Fibroblast of the conjunctiva (primary cell): ENCODE measurements around the gene NEK8.

ENCODE experiments used
- DNase-seq: peaks from one replicate; pipeline ENCODE4 v3.0.0-alpha.2; 2010; ENCODE audit warnings: low read depth

NEK8 gene

DNA sequence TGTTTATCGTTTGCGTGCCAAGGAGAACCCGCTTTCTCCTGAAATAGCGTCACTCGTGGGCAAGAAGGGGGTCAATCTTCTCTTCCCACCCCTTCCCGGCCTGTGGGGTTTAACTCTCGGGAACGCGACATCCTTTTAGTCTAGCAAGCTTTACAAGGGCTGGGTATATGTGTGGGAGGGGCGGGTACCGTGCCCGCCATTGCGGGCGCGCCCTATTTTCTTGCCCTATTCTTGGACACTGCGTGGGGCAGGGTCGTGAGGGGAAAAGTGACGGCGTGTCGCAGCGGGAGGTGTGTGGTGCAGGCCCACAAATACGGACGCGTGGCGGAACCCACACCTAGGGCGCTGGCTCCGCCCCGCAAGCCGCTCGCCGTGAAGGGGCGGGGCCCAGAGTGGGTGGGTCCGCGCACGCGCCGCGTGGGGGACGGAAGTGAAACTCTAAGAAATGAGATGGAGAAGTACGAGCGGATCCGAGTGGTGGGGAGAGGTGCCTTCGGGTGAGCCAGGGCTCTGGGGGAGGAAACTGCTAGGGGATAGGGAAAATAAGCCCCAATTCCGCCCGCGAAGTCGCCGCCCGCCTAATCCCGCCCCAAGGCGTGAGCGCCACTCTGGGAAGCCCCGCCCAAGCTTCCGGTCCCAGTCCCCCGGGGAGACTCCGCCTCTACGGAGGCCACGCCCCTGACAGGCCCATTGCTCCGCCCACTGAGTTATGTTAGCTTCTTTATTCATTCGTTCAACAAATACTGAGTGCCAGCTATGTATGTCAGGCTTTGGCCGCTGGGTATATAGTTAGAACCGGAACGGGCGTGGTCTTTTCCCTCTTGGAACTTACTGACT lies at the start of gene NEK8:
TSS of gene NEK8 (plus strand) at position 425 of the 837 bp plus-strand sequence. CDS start at position 451, 26 bp downstream.
- peak; percentile 88 for DNase-seq

DNA sequence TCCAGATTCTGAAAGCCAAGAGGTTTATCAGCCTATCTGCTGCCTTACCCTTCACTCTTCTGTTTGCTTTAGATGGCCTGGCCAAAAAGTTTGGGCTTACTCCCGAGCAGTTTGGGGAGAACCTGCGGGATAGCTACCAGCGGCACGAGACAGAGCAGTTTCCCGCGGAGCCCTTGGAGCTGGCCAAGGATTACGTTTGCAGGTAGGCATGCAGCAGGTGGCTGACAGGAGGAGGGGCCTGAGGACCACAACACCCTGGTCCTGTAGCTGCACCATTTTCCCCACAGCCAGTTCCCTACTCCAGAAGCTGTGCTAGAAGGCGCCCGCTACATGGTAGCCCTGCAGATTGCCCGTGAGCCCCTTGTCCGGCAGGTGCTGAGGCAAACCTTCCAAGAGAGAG lies 45.9 kb upstream of the NEK8 start:
- DNase-seq = no peak

DNA sequence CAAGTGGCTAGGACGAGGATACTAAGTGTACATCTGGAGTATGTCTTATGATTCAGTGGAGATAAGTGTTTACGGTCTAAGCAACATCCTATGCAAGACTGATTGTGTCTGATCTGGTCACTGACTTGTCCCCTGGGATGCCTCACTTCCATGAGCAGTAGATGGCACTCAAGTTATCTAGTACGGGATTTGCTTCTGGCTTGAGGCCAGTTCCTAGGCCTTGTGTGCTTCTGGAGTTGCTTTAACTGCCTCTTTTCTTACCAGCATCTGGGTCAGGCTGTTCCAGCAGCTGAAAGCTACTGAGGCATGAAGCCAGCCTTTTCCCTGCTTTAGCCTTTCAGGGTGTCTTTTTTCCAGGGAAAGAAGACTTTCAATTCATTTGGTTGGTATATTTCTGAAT lies 43.6 kb upstream of the NEK8 start:
- peak; percentile 22 for DNase-seq

DNA sequence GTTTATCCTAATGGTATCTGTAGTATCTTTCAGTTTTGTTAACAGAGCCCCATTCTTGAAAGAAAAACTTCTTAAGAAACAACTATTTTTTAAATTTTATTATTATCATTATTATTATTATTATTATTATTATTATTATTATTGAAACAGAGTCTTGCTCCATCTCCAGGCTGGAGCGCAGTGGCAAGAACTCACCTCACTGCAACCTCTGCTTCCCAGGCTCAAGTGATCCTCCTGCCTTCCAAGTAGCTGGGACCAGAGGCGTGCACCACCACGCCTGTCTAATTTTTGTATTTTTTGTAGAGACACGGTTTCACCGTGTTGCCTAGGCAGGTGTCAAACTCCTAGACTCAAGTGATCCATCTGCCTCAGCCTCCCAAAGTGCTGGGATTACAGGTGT lies 43.2 kb upstream of the NEK8 start:
- DNase-seq = no peak

DNA sequence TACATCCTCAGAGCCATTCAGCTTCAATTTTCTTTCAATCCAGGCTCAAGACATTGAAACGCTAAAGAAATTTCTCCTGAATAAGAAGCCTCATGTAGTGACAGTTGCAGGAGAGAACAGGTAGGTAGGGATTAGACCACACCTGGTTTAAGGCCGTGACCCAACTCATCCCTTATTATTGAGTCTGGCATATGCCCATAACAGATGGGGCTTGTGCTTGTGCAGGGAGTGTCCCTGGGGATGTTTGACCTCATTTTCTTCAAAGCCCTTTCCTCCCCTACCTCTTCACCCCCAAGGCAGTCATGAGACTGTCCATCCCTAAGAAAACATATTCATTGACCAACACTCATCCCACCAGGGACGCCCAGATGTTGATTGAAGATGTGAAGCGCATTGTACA lies 42.3 kb upstream of the NEK8 start:
- no peak for DNase-seq

DNA sequence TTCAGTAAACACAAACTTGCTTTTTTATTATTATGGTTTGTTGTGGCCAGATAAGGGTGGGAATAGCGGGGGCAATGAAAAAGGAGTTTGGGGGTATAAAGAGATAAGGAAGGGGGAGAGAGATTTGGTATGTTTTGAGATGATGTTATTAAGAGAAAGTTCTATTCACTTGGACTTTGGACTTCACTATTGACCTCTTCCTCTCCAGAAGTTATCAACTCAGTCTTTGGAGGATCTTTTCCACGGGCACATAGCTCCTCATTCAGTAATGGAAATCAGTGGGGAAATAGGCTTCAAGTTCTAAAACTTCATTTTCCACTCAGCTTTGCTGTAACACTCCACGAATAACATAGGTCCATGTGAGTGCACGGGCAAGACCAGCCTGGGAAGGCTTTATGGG lies 40.1 kb upstream of the NEK8 start:
- no peak for DNase-seq

DNA sequence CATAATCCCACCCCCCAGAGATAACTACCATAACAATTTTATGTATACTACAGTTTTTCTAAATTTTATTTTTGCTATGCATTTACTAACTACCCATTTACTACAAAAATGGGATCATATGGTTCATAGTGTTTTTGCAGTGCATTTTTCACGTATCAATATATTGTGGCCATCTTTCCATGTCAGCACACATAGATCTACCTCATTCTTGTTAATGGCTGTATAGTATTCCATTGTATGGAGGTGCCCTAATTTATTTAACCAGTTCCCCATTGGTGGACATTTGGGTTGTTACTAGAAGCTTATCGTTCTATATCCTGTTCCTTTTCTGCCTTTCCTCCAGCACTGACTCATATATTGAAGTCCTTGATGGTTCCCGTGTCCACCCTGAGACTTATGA lies 39.6 kb upstream of the NEK8 start:
- no peak for DNase-seq

DNA sequence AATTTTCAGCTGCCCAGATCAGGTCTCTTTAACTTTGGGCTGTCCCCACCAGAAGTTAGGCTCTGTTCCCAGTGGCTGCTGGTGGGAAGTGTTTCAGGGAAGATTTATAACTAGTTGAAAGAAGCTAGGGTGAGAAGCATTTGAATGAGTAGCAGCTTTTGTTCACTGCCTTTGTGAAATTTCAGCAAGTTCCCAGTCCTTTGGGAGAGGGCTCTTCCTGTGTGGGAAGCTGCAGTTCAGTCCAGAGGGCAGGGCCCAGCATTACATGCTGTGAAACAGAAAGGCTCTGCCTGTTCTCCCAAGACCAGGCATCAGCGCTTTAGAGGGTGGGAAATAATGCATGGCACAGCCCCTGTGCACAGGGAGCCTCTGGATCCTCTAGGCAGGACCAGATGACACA lies 34.7 kb upstream of the NEK8 start:
- DNase-seq = no peak

DNA sequence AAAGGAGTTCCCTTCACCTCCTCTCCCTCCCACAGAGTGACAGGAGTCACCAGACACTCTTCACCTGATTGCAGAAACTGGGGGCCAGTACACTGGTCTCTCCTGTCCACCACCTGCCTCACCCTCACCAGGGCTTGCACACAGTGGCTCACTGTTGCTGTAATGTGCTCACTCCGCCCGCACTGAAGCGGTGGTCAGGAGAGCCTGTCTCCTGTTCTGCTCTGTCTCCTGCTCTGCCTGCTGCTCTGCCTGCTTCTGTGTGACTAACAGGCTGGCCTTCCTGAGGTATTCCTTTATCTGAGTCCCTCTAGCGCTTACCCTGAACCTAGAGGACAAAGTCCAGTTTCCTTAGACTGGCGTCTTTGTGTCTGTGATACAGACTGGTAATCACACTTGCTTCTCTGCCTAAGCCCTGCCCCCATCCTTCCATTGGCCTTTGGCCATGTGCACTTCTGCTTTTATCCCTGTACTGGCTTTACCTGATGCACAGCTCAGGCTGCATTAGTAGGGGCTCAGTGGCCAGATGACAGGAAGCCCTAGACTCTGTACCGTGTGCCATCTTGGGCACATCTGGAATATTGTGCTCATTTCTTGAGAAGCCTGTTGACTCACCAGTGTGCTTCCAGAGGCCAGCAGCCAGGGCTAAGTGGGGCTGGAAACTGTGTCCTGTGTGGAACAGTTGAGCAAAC lies 30.2 kb upstream of the NEK8 start:
- DNase-seq = no peak

DNA sequence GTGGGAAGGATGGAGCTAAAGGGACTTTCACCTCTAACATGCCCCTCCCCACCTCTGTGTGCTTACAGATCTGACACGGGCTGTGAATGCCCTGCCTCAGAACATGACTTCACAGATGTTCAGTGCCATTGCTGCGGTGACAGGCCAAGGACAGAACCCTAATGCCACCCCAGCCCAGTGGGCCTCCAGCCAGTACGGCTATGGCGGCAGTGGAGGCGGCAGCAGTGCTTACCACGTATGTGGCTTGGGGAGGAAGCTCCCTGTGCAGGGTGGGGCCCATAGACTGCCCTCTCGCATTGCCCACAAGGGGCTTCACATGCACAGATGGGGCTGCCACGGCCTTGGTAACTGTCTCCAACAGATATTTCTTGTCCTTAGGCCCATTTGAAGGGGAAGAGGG lies 28.3 kb upstream of the NEK8 start:
- no peak for DNase-seq

DNA sequence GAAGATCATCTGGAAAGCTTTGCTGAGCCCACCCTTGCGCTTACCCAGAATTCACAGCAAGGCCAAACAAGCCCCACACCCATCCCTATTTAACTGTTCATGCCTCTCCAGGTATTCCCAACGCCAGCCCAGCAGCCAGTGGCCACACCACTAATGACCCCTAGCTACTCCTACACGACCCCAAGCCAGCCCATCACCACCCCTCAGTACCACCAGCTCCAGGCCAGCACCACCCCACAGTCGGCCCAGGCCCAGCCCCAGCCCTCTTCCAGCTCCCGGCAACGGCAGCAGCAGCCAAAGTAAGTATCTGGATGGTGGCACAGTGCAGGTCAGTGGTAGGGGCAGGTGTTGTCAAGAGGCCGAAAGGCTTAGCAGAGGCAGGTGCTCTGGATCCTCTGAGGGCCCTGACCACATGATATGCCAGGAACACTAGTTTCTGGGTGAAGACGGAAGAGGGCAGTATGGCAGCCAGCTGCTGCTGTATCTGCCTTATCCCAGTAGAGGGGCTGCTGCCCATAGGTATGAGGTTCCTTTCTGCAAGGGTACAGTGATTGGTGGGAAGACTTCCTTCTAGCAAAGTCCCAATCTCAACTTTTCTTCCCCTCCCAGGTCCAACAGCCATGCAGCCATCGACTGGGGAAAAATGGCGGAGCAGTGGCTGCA lies 27.6 kb upstream of the NEK8 start:
- DNase-seq = no peak

DNA sequence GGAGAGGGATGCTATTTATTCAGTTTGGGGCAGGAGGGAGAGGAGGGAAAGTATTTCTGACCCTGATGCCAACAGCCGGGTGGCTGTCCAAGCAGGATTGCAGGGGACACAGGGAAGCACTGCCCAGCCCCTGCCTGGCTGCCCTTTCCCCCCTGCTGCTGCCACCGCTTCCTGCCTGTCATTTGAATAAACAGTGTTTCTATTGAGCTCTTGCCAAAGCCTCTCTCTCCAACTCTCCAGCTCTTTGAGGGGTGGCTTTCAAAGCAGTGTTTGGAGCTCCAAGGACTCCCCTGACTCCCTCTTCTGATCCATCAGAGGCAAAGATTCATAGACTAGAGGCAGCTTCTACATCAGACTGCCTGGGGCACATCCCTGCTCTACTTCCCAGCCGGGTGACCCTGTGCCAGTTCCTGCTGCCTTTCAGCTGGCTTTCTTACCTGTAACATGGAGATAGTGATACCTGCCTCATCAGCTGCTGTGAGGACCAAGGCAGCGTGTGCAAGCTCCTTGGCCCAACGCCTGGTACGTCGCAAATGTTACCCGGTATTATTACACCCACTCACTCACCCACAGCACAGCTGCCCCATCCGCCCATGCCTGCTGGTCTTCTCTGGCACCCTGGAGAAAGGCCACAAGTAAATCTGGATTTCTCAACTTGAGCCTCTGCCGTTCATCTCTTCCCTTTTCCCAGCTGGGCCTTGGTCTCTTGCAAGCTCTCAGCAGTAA lies 26.4 kb upstream of the NEK8 start:
- no peak for DNase-seq

DNA sequence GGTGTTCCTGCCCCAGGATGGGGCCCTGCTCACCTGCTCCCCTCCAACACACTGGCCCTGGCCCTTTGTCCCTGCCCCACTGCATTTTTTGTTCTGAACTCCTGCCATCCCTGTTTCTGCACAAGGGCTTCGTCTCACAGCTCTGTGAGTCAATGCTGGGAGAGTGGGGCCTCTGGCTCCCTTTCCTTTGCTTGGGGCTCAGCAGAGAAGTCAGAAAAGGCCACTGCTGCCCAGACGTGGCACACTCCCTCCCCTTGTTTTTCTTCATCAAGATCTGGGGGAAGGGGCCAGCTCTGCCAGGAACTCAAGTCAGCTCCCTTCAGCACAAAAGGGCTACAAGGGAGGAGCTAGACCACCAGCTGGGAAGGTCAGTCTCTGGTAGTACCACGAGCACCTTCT lies 25.8 kb upstream of the NEK8 start:
- no peak for DNase-seq

DNA sequence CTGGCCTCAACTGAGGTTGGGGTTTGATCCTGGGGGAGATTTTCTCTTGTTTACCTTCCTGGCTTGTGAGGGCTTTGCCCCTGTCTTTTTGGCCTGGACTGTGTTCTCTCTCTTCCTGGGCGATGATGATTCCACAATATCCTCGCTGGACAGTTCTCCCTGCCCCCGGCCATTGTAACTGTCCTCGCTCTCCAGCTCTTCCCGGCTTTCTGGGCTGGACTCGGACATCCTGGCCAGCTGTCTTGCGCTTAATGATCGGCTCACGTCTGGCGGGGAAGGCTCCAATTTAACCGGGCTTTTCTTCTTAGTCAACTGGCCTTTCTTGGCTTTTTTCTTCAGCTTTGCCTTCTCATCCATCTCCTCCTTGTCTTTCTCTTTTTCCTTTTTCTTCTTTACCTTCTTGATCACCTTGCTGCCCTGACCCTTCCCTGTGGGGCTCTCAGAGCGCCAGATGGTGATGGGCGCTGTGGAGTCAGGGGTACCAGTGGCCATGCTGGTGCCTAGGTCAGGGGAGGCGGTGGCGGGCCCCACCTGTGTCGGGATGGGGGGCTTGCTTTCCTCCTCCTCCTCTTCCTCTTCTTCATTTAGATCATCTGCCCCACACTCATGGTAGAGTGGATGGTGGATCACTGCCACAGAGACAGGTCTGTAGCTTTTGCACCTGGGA lies 24.9 kb upstream of the NEK8 start:
- DNase-seq = no peak

DNA sequence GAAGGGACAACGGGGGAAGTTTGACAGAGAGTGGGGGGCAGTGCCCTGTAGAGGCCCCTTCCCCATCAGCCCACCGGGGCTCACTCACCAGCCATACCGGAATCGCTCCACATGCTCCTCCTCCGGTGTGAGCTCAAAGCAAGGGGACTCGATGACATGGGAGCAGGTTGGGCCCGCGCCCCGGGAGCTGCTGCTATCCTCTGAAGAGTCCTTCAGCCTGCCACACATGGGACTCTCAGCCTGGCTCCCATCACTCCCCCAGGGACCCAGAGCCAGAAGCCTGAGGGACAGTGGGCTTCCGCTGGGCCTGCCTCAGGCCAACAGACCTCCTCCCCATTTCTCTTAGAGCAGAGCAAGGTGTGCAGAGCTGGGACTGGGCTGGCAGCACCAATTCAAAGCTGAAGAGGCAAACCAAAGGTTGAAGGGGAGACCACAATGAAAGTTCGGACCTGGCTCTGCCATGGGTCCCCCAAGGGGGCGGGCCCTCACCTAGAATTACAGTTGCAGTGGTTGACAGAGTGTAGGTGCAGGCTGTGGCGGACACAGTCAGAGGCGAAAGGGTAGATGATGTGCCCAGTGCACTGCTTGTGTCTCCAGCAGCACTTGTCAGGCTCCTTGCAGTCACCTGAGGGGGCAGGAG lies 24.2 kb upstream of the NEK8 start:
- DNase-seq = no peak

DNA sequence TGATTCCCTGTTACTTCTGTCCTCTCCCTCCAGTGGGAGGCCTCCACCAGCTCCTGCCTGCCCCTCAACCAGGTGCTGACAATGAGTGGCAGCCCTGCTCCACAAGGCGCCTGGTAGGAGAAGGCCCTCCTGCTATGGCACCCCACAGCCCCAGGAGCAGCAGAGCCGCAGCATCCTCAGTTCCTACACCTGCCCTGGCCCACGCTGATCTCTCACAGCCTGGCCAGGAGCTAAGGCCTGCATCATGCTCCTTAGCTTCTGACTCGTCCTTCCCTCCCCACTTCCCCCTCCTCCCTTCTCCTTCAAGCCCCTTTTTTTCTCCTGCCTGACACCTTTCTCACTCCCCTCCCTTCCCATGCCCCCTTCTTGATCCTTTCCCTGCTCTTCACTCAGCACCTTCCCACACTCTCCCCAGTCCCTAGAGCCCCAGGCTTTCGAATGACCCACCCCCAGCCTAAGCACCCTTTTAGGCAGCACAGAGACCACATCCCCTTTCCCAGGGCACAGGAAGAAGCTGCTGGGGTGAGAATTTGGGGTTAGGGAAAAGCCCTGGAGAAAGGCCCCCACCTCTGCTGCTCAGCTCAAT lies 23.4 kb upstream of the NEK8 start:
- DNase-seq = no peak

DNA sequence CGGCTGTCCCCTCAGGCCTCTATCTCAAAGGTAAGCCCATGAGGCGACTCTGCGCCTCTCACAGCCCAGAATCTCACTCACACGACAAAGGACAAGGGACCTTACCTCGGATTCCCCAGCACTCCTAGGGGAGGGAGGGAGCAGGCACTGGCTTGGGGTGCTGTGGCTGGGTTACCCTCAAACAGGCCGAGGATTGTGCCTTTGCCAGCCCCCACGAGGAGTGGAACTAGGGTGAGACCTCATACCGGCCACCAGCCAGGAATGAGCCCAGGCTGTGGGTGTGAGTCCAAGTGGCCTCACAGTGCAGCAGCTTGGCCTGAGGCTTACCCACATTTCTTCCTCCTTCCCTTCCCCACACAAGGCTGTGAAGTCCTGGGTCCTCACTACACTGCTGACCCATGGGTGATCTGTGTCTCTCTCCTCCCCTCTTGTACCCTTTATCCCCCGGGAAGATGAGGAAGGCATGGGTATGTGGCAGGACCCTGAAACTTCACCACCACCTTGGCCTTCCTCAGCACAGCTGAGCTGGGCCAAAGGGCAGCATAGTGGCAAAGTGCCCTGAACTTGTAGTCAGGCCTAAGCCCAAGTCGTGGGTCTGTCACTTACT lies 22.8 kb upstream of the NEK8 start:
- no peak for DNase-seq

DNA sequence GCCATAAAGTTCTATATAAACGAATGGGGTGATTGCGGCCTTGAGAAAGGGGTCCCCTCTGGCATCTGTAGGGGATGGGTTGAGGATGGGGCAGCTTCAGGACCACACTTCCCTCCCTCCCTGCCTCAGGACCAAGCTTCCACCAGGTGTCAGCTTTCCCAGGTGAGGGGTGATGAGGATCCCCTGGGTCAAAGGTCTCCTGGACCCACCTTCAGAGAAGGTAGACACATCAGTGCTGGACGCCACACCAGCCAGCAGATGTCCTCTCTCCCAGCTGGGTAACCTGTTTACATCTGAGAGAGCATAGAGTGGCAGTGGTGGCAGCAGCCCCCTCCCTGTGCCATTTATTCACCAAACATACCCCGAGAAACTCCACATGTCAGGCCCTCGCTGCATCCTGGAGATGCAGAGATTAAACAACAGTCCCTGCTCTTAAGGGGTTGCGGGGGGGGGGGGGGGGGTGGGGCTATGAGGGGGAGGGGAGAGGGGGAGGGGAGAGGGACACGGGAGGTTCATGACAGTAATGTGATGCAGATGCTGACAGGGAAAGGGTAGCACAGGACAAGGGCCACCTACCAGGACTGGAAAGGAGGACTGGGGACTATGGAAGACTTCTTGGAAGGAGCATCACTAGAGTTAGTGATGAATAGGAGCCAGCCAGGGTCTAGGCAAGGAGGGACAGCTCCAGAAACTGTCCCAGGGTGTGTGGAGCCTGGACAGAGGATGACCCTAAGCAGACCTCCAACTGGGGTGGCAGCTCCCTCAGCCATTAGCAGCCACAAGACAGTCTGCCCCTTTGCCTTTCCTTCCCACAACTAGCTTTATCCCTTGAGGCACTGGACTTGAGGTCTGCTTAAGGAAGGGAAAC lies 21.9 kb upstream of the NEK8 start:
- DNase-seq = no peak

DNA sequence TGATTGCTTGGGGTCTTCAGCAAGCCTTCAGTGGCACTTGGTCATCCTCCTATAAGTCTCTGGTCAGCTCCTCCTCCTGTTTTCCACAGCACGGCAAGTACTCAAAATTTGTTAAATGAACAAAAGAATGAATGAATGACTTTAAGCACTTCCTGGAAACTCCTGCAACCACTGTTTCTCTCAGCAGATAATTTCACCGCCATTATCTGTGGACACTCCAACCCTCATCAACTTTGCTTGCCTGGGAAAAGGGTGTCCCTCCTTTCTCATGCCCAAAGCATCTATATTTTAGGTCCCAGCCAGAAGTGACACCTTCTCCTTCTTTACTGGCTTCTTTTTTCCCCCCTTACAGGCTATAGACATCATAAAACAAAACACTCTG lies 21.3 kb upstream of the NEK8 start:
- no peak for DNase-seq
